Activated CD4-positive, alpha-beta memory T cell treated with anti-CD3 and anti-CD28 coated beads, Interleukin-2, amount 10 ng/mL, durations not matched to agents 7 days and 5 days (primary cell): Measurements from ENCODE around the gene ABHD12. TPM values are rescaled to one million over a fixed set of nuclear protein-coding genes. Genes with fewer than 3 reads are reported as not detected.

Experiments used
- CTCF ChIA-PET: fragments of 350-600 bp; sonication (Branson Sonifier 250); formaldehyde crosslinking; loops from one replicate; lab custom pipeline; 2021; ENCODE audit warnings: antibody characterized with exemption, inconsistent platforms; lab: Charles Lee
- POLR2A ChIA-PET: fragments of 350-600 bp; sonication (Branson Sonifier 250); formaldehyde crosslinking; loops from one replicate; lab custom pipeline; 2021; ENCODE audit warnings: antibody characterized with exemption; lab: Charles Lee
- DNase-seq: peaks from one replicate; pipeline ENCODE4 v3.0.0-alpha.2; 2020
- H3K27ac Mint-ChIP-seq: one replicate; pipeline ENCODE4 v1.8.0; 2021; ENCODE audit warnings: mild to moderate bottlenecking, mixed read lengths
- H3K27me3 Mint-ChIP-seq: one replicate; pipeline ENCODE4 v1.8.0; 2021; ENCODE audit warnings: mixed read lengths
- H3K36me3 Mint-ChIP-seq: one replicate; pipeline ENCODE4 v1.8.0; 2021; ENCODE audit warnings: low read depth, mixed read lengths
- H3K4me1 Mint-ChIP-seq: one replicate; pipeline ENCODE4 v1.8.0; 2021; ENCODE audit warnings: mixed read lengths
- H3K4me3 Mint-ChIP-seq: one replicate; pipeline ENCODE4 v1.8.0; 2021; ENCODE audit warnings: mild to moderate bottlenecking, mixed read lengths
- H3K9me3 Mint-ChIP-seq: one replicate; pipeline ENCODE4 v1.8.0; 2021; ENCODE audit warnings: mixed read lengths
- total RNA-seq, 2 experiments: library from RNA; stranded (reverse); gene quantifications; one replicate each; pipeline ENCODE4 v1.2.3, GENCODE V29; 2021

The ABHD12 gene
- total RNA-seq, 2 experiments from 2014 or later, result 30.8 to 31.7 TPM

DNA sequence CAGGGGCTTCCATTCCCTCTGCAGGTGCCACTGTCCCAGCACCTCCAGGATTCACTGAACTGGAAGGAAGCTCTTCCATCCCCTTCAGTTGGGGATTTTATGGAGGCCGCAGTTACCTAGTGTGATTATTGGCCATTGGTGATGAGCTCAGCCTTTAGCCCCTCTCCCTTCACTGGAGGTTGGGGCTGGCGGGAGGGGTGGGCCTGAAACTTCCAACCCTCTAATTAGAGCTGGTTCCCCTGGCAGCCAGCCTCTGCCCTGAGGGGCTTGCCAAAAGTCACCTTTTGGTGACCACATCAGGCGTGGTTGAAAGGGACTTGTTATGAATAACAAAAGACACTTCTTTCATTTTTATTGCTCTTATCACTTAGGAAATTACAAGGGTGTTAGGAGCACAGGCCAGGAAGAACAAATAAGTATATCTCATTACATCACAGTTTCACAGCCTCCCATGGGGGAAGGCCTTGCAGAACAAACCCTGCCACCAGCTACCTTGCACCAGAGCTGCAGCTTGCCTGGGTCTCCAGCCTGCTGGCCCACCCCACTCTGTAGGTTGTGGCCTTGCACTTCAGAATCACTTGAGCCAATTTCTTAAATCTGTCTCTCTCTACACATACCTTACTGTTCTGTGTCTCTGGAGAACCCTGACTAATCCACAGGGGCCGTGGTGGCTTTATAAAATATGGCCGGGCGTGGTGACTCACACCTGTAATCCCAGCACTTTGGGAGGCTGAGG, 137.8 kb downstream of the ABHD12 start:
- no peaks in the 10 kb centered on the region for H3K27me3 Mint-ChIP-seq
- no peaks in the 10 kb centered on the region for H3K9me3 Mint-ChIP-seq
- H3K36me3 Mint-ChIP-seq, result no peaks in the 10 kb centered on the region
- ChIA-PET POLR2A (no interaction called here), CTCF (no interaction called here)
- H3K4me1 Mint-ChIP-seq, result peaks cover 28% of the 10 kb centered on the region
- no peak for DNase-seq
- no peak overlapping the region for H3K27ac Mint-ChIP-seq
- H3K4me3 Mint-ChIP-seq, result no peak overlapping the region

DNA sequence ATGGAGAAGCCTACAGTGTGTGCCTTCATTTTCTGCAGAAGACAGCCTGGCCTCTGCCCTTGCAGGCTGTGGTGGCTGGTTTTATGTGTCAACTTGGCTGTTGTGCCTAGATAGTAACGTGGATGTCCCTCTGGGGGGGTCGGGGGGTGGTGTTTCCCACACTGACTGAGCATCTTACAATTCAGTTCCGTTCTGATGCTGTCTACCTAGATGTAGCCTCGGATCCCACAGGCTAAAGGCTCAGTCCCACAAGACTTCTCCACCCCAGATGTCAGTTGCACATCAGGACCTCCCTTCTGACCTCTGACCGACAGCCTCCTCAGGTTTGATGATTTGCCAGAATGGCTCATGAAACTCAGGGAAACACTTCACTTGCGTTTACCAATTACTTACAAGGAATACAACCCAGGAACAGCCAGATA, 138.4 kb downstream of the ABHD12 start:
- H3K27ac Mint-ChIP-seq, result no peak overlapping the region
- ChIA-PET CTCF (interaction anchor here (1.1 kb wide), 1 partner anchor 182 kb away, joined by 3 read pairs; no protein-coding TSS in a partner anchor), POLR2A (no interaction called here)
- no peaks in the 10 kb centered on the region for H3K27me3 Mint-ChIP-seq
- no peak for DNase-seq
- no peak overlapping the region for H3K4me3 Mint-ChIP-seq
- H3K9me3 Mint-ChIP-seq, result no peaks in the 10 kb centered on the region
- H3K4me1 Mint-ChIP-seq, result peaks cover 30% of the 10 kb centered on the region
- no peaks in the 10 kb centered on the region for H3K36me3 Mint-ChIP-seq

DNA sequence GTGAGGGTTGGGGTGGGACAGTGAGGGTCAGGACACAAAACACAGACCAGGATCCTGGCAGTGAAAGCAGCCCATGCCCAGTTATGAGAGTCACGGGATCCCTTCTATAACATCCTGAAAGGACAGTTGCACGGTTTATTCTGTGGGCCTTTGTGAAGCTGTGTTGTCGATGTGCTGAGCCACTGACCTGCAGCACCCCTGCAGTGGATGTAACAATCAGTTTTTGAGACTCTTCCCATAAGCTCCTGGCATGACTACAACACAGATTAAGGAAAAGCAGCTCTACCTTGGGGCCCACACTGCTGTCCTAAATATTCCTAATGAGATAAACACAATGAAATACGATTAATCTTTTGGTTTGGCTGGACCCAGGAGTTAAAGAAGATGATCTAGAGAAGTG, 139.1 kb downstream of the ABHD12 start:
- POLR2A ChIA-PET, result no interaction called here
- no peaks in the 10 kb centered on the region for H3K36me3 Mint-ChIP-seq
- no peak overlapping the region for H3K27ac Mint-ChIP-seq
- CTCF ChIA-PET, result interaction anchor here (1.1 kb wide), 1 partner anchor 181 kb away, joined by 3 read pairs; no protein-coding TSS in a partner anchor
- H3K9me3 Mint-ChIP-seq, result no peaks in the 10 kb centered on the region
- H3K27me3 Mint-ChIP-seq, result peaks cover 4% of the 10 kb centered on the region
- no peak overlapping the region for H3K4me3 Mint-ChIP-seq
- H3K4me1 Mint-ChIP-seq, result peaks cover 37% of the 10 kb centered on the region
- no peak for DNase-seq

DNA sequence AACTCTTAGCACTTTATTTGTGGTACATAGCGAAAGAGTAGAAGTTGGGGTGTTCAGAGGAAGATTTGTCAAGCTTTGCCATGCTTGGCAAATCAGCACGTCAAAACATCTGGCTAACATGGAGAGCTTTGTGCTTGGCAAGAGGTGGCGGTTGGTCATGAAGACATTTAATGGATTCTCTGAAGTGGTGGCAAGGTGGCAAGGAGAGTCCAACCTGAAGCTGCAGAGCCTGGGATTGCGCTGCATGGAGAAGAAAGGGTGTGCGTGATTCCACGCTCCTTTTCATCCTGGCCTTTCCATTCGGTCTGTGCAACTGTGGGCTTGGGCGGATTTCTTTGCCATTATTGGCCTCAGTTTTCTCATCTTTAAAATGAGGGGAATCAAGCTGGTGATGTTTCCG, 139.6 kb downstream of the ABHD12 start:
- ChIA-PET CTCF (interaction anchor here (1.1 kb wide), 1 partner anchor 181 kb away, joined by 3 read pairs; no protein-coding TSS in a partner anchor), POLR2A (no interaction called here)
- DNase-seq, result no peak
- Mint-ChIP-seq H3K27ac (no peak overlapping the region), H3K27me3 (peaks cover 9% of the 10 kb centered on the region), H3K4me3 (no peak overlapping the region), H3K36me3 (no peaks in the 10 kb centered on the region), H3K4me1 (peaks cover 41% of the 10 kb centered on the region), H3K9me3 (no peaks in the 10 kb centered on the region)

DNA sequence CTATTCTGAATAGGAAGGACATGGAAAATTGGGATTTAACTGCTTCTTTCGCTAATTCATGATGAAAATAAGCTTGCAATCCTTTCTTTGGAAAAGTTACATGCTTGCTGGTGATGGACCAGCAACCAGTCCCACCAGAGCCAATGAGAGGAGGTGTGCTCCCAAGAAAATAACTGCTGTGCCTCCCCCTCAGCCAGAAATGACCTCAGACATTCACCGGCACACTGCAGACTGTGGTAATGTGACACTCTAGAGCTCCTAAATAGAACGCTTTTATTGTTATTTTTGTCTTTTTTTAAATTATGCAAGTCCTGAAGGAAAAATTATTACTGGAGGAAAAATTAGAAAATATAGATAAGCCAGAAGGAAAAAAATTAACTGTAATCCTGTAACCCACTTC, 140.1 kb downstream of the ABHD12 start:
- ChIA-PET POLR2A (interaction anchor here (4.6 kb wide), 1 partner anchor 55 kb away, joined by 22 read pairs; the partner anchor contains the start of gene ENTPD6), CTCF (interaction anchor here (0.9 kb wide), 1 partner anchor 143 kb away, joined by 3 read pairs; no protein-coding TSS in a partner anchor)
- Mint-ChIP-seq H3K36me3 (no peaks in the 10 kb centered on the region), H3K27ac (no peak overlapping the region), H3K27me3 (peaks cover 9% of the 10 kb centered on the region), H3K4me3 (no peak overlapping the region), H3K4me1 (peaks cover 41% of the 10 kb centered on the region), H3K9me3 (no peaks in the 10 kb centered on the region)
- no peak for DNase-seq

Other genes starting within 250 kb of the ABHD12 start
- gene ENTPD6, start 195.1 kb downstream of the ABHD12 start, total RNA-seq, result 10 to 100 TPM; 47.7 to 48.2 TPM
- gene PYGB, start 142.8 kb downstream of the ABHD12 start, total RNA-seq, result 10 to 100 TPM; 28.4 to 29.8 TPM
- gene GINS1, start 16.8 kb upstream of the ABHD12 start, total RNA-seq, result 10 to 100 TPM; 27.5 to 28.0 TPM
- 1 to 10 TPM; 2.5 to 2.8 TPM for gene NINL, start 194.7 kb upstream of the ABHD12 start, total RNA-seq
- gene NANP, start 233.2 kb upstream of the ABHD12 start, total RNA-seq, result 1 to 10 TPM; 5.2 to 5.5 TPM